HG02678 (cell line): ENCODE measurements around the gene KPNA5.
A peak's percentile ranks its signal among the peaks of the same experiment; 100 is the strongest.
"Not testable (repeated sequence)": the region's sequence is repeated elsewhere in the genome, so short reads cannot be mapped to it uniquely, and the experiment has no call there.

ENCODE experiments used
- ATAC-seq: cut with Tn5 transposase; IDR thresholded peaks from one replicate; pipeline ENCODE4 v1.9.1; 2021; ENCODE audit warnings: mild to moderate bottlenecking, moderate library complexity; ENCODE audit not compliant: unreplicated experiment

The KPNA5 gene

GRCh38 chr6:116697480-116697879 lies 16.5 kb downstream of the KPNA5 start:
- peak; percentile 62 for ATAC-seq

- ATAC-seq, result not testable (repeated sequence)
Measured at GRCh38 chr6:116703888-116704287, 22.9 kb downstream of the KPNA5 start.

DNA sequence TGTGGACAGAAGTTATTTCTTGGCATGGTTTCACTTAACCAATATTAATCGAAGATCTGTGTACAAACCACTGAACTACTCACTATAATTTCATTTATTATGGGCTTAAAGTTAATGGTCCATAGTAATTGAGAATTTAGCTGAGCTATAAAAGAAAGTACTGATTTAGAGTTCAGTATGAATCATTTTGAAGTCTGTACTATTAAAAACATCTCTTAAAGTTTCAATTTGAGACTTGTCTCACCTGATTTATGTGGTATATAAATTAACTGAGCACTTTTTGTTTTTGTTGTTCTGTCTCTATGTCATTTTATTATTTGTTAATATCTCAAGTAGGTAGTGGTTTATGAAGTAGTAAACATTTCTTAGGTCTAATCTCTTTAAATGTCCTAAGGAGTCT lies 24.9 kb downstream of the KPNA5 start:
- no peak for ATAC-seq

GRCh38 chr6:116714296-116714695 lies 33.3 kb downstream of the KPNA5 start:
- ATAC-seq, result no peak

GRCh38 chr6:116714761-116715160 lies 33.8 kb downstream of the KPNA5 start:
- no peak for ATAC-seq

DNA sequence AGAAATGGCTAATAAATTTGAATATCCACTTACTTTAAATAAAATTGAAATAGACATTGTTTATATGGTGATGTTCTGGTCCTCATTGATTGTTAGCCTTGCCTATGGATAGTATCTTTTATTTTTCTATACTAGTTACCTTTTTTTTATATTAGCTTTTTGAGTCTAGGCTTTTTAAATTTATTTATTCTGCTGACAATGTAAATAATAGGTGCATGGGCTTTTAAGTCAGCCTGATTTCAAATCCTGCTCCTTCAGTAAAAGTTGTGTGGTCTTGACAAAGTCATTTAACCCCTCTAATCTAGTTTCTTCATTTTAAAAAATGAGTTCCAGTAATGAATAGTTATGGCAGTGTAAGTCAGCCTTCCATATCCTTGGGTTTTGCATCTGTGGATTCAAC lies 45.9 kb downstream of the KPNA5 start:
- ATAC-seq, result no peak

GRCh38 chr6:116730513-116730912 lies 49.5 kb downstream of the KPNA5 start:
- no peak for ATAC-seq

GRCh38 chr6:116737004-116737403 lies 56.0 kb downstream of the KPNA5 start:
- no peak for ATAC-seq

DNA sequence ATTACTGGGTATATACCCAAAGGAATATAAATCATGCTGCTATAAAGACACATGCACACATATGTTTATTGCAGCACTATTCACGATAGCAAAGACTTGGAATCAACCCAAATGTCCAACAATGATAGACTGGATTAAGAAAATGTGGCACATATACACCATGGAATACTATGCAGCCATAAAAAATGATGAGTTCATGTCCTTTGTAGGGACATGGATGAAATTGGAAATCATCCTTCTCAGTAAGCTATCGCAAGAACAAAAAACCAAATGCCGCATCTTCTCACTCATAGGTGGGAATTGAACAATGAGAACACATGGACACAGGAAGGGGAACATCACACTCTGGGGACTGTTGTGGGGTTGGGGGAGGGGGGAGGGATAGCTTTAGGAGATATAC lies 59.5 kb downstream of the KPNA5 start:
- not testable (repeated sequence) for ATAC-seq

- ATAC-seq, result no peak
Measured at GRCh38 chr6:116741571-116741970, 60.6 kb downstream of the KPNA5 start.

DNA sequence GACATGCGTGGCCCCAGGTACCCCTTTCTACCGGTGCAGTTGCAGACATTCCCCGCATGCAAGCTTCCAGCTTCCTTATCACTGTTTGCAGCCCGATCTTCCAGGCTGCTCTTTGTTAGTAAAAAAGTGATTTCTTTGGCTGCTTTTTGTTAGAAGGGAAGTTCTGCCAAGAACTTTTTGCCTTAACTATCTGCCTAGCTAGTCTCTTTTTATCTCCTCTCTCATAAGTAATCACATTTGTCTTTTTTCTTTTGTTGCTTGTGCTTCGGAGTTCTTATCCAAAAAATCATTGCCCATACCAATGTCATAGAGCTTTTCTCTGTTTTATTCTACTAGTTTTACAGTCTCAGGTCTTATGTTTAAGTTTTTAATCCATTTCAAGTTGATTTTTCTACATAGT lies 64.2 kb downstream of the KPNA5 start:
- ATAC-seq, result no peak

DNA sequence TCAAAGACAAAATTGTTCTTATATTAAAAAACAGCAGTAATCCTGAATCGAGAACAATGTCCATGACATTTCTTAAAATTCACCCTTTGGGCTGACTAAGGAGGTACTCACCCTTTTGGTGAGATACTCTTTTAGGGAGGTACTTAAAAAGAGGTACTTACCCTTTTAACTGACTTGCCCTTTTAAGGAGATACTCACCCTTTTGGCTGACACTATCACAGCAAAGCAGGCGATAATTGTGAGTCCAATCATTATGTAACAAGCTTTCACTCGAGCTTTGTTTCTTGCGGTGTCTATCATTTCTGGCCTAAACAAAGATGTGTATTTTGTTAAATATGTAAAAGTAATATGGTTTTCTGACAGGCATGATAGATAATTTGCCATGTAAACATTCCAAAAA lies 80.8 kb downstream of the KPNA5 start:
- no peak for ATAC-seq

DNA sequence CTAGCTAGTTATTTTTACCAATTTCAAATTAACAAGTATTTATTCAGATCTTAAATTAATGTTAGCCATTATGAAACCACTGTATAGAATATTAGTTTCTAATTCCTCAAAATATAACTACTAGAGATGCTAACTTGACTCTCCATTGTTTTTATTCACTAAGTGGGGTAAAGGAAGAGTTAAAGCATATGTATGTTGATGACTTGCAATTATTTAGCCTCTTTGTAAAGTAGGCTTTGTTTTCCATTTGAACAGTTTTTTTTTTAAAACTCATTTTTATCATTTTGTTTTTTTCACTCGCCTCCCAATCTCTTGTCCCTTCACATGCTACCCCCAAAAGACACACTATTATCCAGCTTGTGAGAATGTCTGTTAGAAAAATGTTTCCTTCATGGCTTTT lies 81.2 kb downstream of the KPNA5 start:
- no peak for ATAC-seq

- no peak for ATAC-seq
Measured at GRCh38 chr6:116763048-116763447, 82.0 kb downstream of the KPNA5 start.

DNA sequence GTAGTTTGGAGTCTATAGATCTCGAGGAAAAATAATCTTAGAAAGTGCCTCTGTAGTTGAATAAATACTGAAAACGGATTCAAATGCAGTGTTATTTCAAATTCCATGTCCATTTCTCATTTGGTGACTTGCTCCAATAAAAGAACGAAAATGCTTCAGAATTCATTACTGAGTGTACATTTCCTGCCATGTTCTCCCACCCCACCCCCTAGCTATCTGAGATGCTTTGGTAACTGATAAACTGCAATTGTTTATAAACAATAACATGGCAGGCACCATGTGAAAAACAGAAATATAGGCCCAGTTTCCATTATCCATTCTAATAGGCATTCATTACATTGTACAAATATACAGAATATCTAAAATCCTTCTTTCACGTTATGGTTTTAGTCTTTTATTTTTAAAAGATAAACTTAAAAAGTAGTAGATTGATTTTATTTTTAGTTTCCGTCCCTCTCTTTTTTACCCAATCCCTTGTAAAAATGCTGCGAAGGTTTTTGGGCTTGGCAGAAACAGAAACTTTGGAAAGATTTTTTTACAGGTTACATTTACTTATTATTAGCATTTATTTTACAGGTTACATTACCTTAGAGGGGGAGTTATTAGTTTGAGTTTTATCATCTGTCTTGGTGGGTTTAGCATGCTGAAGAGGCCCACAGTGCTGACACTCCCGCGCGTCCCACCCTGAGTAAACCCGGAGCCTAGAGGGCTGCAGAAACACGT lies 83.1 kb downstream of the KPNA5 start:
- no peak for ATAC-seq

GRCh38 chr6:116764629-116764960 lies 83.6 kb downstream of the KPNA5 start:
- ATAC-seq, result no peak

DNA sequence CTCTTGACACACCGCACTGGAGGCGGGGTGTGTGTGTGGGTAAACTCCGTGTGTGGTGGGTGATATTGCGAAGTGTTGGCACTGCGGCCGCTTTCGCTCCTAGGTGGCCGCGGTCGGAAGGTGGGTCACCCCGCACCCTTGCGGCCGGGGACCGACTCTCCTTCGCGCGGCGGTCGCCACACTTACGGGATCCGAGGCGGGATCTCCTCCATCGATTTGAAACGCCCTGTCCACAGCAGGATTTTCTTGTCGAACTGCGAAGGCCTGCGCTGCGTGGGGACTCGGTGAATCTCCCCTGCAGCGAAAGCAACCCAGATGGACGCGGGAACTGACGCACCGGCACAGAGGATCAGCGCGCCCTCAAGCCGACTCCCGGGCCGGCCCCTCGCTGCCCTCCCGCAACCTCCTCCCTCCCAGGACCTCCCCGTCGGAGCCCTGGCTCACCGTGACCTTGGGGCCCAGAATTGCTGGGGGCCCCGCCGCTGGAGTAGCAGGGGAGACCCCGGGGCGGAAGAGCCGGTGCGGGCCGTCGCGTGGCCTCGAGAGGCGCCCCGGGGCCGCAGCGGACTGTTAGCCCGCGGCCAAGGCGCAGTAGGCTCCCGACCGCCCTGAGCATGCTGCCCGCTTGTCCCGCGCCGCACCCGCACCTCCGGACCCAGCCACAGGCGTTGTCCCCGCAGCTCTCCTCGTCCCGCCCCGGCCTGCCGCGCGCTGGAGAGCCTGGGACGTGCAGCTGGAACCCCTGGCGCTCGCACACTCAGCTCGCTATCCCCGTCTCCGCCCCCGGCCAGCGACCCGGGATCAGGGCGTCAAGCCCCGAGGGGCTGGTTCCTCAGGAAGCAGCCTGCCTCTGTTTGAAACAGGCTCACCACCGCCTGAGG lies 84.2 kb downstream of the KPNA5 start, which contains the start of gene FAM162B:
Gene FAM162B, minus strand, starts transcription at position 759 of the 881 bp plus-strand sequence. Its CDS starts 143 bp downstream, at position 616.
- no peak for ATAC-seq

GRCh38 chr6:116766506-116767176 lies 85.6 kb downstream of the KPNA5 start:
- ATAC-seq, result no peak

- no peak for ATAC-seq
Measured at GRCh38 chr6:116767715-116768114, 86.7 kb downstream of the KPNA5 start.

DNA sequence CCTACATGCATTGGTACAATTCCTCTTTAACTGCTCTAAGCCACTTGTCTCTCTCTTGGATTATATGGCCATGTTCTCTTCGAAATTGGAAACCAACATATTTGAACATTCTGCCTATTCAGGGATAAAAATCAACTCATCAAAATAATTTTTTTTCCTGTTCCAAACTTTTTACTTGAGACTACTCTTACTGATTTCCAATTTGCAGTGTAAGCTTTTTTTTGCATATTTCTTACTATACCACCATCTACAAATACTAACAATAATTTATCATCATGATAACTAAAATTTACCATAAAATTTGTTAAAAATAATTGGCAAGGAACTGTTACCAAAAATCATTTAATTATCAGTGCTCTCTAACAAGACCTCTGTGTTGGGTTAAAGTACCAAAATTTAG lies 91.4 kb downstream of the KPNA5 start:
- no peak for ATAC-seq

DNA sequence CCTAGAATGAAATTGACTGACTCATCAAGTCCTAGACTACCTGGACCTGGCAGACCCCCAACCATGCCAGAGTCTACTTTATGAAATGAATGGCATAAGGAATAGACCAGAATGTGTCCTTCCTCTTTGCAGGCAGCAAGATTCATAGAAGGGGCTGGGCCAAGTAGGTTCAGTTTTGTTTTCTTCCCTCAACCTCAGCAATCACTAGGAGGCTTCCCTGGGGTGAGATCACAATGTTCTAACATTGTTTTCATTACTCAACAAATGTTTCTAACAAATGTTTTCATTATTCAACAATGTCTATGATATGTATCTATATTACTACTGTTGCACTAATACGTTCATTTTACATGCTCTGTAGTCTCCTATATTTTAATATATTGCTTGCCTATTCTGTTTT lies 92.9 kb downstream of the KPNA5 start:
- ATAC-seq, result no peak
